DND-41 (cell line): ENCODE measurements around the gene RFTN1.

ENCODE experiments used
- CTCF ChIP-seq: IDR thresholded peaks from 2 replicates; pipeline ENCODE4 v1.5.1; 2012; ENCODE audit warnings: borderline replicate concordance, low read length, moderate library complexity, mild to moderate bottlenecking; ENCODE audit not compliant: poor library complexity, severe bottlenecking; ENCODE audit errors: extremely low read depth
- EZH2 ChIP-seq: IDR thresholded peaks from 3 replicates; pipeline ENCODE4 v1.6.1; 2012; ENCODE audit warnings: borderline replicate concordance, low read depth, mild to moderate bottlenecking, moderate library complexity, low read length, inconsistent platforms; ENCODE audit not compliant: severe bottlenecking

GRCh38 chr3:16419640-16420241 is 93.8 kb downstream of the RFTN1 start:
- TF ChIP-seq CTCF (no peak), EZH2 (no peak)
